ENCODE data around the gene FKBP1A. TPM values are rescaled to one million over a fixed set of nuclear protein-coding genes. Genes with fewer than 3 reads are reported as not detected.

Gene FKBP1A
- total RNA-seq, 1 donor from 2014 or later, result 291 TPM

DNA sequence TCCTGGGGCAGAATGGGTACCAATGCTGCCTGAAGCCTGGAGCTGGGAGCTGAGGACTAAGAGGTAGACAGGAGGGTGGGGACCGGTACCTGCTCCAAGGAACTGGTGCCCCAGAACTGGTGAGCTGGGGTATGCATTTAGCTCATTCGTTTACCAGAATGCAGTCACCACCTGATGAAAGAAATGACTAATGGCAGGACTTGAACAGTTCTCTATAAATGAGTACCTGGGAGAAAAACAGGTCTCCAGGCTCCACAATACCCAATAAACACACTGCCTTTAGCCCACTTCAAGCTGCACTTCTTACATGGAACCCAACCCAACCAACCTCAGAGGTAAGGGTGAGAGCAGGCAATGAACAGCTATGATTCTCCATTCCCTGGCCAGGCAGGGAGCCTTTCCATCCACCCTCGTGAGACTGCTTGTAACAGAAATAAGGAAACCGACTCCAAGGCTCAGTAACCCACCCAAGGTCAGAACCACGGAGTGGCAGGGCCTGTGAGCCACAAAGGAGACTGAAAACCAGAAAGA, 15.4 kb downstream of the FKBP1A start:
- Histone ChIP-seq H3K4me1 (peaks cover 100% of the 10 kb centered on the region), H3K4me3 (no peak overlapping the region), H3K9me3 (no peaks in the 10 kb centered on the region), H3K27ac (peak overlapping the region; percentile 34), H3K27me3 (ENCODE audit: low read depth) (no peaks in the 10 kb centered on the region), H3K36me3 (peaks cover 33% of the 10 kb centered on the region)
- ATAC-seq (no peak), DNase-seq (no peak)
- intact Hi-C loops (cut with DNase I), result no loop called here
- TF ChIP-seq, protein P1, sequence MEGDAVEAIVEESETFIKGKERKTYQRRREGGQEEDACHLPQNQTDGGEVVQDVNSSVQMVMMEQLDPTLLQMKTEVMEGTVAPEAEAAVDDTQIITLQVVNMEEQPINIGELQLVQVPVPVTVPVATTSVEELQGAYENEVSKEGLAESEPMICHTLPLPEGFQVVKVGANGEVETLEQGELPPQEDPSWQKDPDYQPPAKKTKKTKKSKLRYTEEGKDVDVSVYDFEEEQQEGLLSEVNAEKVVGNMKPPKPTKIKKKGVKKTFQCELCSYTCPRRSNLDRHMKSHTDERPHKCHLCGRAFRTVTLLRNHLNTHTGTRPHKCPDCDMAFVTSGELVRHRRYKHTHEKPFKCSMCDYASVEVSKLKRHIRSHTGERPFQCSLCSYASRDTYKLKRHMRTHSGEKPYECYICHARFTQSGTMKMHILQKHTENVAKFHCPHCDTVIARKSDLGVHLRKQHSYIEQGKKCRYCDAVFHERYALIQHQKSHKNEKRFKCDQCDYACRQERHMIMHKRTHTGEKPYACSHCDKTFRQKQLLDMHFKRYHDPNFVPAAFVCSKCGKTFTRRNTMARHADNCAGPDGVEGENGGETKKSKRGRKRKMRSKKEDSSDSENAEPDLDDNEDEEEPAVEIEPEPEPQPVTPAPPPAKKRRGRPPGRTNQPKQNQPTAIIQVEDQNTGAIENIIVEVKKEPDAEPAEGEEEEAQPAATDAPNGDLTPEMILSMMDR (IDR thresholded peaks at IDR 0.05), result no peak

GRCh38 chr20:1376408-1377270, 16.2 kb downstream of the FKBP1A start:
- Histone ChIP-seq H3K27me3 (ENCODE audit: low read depth) (no peaks in the 10 kb centered on the region), H3K4me1 (peaks cover 100% of the 10 kb centered on the region), H3K4me3 (no peak overlapping the region), H3K27ac (peak overlapping the region; percentile 50), H3K9me3 (no peaks in the 10 kb centered on the region), H3K36me3 (peaks cover 35% of the 10 kb centered on the region)
- TF ChIP-seq, protein P1 (IDR thresholded peaks at IDR 0.05), result no peak
- DNase-seq, result no peak
- peak; percentile 37 to 58 for ATAC-seq
- intact Hi-C loops (cut with DNase I), result no loop called here

GRCh38 chr20:1376007-1376406, 16.8 kb downstream of the FKBP1A start:
- peak; percentile 48 to 49 for ATAC-seq
- DNase-seq, result no peak
- H3K9me3 ChIP-seq, result no peaks in the 10 kb centered on the region
- no peak overlapping the region for H3K4me3 ChIP-seq
- H3K27ac ChIP-seq, result peak overlapping the region; percentile 50
- H3K27me3 ChIP-seq (ENCODE audit: low read depth), result no peaks in the 10 kb centered on the region
- peaks cover 100% of the 10 kb centered on the region for H3K4me1 ChIP-seq
- H3K36me3 ChIP-seq, result peaks cover 42% of the 10 kb centered on the region
- intact Hi-C loops (cut with DNase I), result no loop called here
- TF ChIP-seq, protein P1 (IDR thresholded peaks at IDR 0.05), result no peak

DNA sequence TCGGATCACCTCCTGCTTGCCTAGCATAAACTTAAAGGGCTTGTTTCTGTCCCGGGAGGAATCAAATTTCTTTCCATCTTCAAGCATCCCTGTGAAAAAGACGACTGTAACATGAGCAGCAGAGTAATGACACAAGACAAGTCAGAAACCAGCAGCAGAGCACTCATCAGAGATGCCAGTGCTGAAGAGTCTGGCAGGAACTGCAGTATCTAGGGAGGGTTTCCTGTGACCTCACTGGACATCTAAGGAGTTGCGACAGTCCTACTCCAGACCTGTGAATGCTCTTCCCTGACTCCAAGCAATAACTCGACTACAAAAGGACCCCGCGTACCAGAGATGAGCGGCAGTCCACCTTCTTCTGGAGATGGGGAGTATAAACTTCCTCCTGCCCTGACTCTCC, 17.3 kb downstream of the FKBP1A start:
- Histone ChIP-seq H3K9me3 (no peaks in the 10 kb centered on the region), H3K36me3 (peaks cover 47% of the 10 kb centered on the region), H3K27ac (peak overlapping the region; percentile 50), H3K4me1 (peaks cover 100% of the 10 kb centered on the region), H3K27me3 (ENCODE audit: low read depth) (no peaks in the 10 kb centered on the region), H3K4me3 (no peak overlapping the region)
- no peak for DNase-seq
- intact Hi-C loops (cut with DNase I), result no loop called here
- TF ChIP-seq, protein P1 (IDR thresholded peaks at IDR 0.05), result no peak
- peak; percentile 40 to 42 for ATAC-seq

- intact Hi-C loops (cut with DNase I), result no loop called here
- Histone ChIP-seq H3K4me1 (peaks cover 97% of the 10 kb centered on the region), H3K27me3 (ENCODE audit: low read depth) (no peaks in the 10 kb centered on the region), H3K27ac (peak overlapping the region; percentile 38), H3K9me3 (no peaks in the 10 kb centered on the region), H3K4me3 (no peak overlapping the region), H3K36me3 (peaks cover 59% of the 10 kb centered on the region)
- TF ChIP-seq, protein P1 (IDR thresholded peaks at IDR 0.05), result no peak
- ATAC-seq (no peak), DNase-seq (no peak)
Measured at GRCh38 chr20:1374246-1374645, 18.6 kb downstream of the FKBP1A start.
